HG03280 (cell line): ENCODE results near the gene MAP1LC3B.

ENCODE experiments used
- ATAC-seq: cut with Tn5 transposase; IDR thresholded peaks from one replicate; pipeline ENCODE4 v1.9.1; 2021; ENCODE audit warnings: mild to moderate bottlenecking, moderate library complexity; ENCODE audit not compliant: unreplicated experiment

MAP1LC3B gene

DNA sequence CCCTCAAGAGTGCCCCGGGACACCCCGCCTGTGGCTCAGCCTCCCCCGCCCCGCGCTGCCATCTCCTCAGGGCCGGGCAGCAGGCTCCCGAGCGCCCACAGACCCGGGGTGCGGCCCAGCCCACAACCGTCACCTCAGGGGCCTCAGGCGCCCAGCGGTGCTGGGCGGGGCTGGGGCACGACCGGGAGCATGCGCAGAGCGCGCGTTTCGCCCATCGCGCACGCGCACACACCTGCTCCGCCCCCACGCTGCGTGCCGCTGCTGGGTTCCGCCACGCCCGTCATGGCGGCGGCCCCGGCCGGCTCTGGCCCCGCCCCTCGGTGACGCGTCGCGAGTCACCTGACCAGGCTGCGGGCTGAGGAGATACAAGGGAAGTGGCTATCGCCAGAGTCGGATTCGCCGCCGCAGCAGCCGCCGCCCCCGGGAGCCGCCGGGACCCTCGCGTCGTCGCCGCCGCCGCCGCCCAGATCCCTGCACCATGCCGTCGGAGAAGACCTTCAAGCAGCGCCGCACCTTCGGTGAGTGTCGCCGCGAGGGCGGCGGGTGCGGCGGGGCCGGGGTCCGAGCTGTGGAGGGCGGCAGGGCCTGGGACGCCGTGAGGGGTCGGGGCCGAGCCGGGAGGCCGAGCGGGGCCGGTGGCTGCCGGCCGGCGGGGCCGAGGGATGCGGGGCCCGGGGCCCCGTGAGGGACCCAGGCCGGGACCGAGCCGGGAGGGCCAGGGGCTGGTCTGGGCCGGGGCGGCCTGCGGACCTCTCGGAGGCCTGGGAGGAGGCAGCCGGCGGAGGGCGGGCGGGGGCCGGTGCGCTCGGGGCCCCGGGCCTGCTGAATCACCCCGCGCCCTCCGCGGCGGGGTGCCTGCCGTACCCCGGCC is at the start of gene MAP1LC3B:
Gene MAP1LC3B, plus strand, starts transcription at position 387 of the 871 bp plus-strand sequence. Its CDS starts 92 bp downstream, at position 479.
- ATAC-seq = peak; percentile 73

DNA sequence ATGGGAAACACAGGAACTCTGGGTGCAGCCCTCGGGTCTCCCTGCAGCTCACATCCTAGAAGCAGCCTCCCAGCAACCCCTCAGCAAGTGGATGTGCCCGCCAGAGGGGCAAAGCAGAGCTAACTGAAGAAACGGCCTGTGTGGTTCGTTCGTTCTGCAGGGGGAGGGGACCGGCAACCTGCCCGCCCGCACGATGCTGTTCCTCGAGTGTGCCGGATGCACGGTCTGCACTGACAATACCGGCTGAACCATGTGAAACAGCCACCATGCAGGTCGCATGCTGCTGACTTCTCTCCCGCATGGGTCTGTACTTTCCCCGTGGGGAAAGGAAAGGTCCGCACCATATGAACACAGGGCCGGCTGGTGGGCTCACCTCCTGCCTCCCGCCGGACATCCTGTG is 49.6 kb upstream of the MAP1LC3B start:
- ATAC-seq = no peak

DNA sequence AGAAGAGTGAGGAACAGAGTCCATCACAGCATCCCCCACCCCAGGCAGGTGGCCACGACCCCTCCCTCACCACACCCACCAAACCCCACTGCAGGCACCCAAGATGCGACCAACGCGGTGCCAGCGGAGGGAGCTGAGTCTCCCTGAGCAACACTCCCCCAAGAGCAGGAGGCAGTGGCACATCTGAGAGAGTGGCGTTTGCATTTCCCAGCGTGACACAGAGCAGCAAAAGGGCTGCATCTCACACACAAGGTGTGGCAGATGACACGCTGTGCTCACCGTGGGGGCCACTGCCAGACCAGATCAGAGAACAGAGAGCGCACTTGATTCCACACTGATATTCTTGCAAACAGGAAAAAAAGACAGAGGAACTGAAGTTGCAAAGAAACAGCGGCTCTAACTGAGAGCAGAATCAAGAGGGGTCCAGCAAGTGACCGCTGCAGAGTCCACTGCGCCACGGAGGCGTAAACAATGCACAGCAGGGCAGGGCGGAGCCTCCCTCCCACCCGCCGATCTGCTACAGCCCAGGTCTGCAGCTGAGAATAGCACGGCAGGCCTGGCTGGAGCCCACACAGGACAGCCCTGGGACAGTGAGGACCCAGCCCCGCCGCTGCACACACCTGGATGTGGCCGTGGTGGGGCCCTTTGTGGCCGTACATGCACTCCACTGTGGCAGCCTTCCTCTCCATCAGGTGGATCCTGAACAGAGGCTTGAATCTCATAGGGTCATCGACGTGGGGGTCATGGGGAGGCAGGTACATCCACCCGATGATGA is 49.0 kb upstream of the MAP1LC3B start:
- ATAC-seq = no peak

DNA sequence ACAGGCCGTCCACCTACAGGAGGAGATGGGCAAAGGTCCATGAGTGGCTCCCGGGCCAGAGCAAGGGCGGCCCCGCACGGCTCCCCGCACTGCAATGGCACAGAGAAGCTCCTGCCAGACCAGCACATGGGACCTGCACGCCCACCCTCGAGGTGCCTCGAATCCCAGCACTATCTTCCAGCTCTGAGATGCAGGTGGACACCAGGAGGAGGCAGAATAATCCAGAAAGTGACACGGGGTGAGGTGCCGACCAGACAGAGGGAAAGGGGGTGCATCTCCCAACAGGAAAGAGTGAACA is 48.4 kb upstream of the MAP1LC3B start:
- no peak for ATAC-seq

DNA sequence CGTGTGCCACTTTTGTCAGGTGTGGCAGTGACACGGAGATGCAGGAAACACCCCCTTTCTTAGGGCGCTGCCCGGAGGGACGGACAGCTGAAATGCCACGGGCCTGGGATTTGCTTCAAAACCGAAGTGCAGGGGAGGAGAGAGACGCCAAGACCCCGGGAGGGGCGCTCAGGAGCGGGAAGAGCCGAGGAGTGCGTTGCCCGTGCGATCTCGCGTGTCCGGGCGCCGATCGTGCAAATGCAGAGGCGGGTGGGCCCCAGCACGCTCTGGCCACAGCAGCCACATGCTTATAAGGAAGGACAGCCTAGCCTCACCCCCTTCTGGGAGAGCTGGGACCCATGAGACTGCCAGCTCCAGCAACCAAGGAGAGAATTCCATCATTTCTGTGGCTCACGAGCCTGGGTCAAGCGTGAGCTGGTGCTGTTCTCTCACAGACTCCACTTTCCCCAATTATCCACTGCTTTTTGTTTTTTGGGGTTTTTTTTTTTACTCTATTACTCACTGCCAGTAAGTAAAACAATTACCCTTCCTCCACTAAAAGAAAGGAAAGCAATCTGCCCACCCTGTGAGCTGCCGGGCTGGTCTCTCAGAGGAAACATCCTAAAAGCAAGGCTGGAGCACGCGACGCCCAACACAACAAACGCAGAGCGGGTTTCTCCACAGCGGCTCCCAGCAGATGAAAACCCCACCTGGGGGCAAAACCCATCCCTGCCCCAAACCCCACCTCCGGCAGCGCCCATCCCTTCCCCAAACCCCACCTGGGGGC is 47.8 kb upstream of the MAP1LC3B start:
- ATAC-seq = no peak

DNA sequence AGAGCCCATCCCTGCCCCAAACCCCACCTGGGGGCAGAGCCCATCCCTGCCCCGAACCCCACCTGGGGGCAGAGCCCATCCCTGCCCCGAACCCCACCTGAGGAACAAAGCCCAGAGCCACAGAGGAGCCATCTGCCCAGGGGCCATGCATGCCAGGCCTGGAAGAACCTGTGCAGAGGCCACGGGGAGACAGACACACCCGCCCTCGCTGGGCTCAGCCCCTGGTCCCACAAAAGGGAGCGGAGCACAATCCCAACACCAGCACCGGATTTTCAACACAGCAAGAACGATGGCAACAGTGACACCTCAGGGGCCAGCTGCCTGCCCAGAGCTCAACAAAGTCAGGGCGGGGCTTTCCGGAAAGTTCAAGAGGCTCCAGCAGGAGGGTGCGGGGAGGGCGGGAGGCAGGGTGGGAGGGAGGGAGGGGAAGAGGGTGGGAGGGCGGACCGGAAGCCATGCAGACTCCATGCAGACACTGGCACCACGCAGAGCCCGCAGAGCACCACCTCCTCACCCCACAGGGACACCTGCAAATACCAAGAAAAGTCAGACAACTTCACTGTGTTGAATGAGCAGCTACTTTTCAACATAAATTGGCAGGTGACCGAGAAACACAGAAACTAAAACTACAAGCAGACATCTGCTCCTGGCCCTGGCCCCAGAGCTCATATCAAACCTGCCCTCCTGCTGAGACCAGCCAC is 47.1 kb upstream of the MAP1LC3B start:
- ATAC-seq = no peak

DNA sequence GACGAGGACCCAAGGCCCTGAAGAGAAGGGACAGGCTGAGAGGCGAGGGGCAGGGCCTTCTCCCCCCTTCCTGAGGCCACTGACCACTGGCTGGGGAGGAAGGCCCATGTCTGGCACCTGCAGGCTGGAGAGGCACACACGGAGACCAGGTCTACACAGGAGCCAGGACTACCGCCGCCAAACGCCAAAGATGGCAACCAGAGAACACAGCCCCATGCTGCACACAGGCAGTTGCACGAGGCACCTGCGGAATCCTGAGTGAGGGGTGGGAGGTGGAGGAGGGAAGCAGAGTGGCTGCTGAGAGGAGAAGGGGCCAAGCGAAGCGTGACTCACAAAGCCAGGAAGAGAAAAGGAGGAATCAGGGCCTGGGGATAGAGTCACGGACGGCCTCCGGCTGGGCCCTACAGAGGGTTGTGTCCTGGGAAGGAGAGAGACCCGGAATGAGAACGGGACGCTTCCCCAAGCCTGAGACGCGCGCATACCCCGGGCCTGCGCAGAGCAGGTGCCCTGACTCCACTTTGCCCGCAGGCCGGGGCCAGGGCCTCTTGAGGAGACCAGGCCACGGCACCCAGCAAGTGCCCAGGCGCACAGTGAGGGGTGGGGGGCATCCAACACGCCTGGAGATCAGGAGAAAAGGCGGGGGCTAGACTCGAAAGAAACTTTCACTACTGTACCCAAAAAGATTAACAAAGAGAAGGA is 46.3 kb upstream of the MAP1LC3B start:
- no peak for ATAC-seq

DNA sequence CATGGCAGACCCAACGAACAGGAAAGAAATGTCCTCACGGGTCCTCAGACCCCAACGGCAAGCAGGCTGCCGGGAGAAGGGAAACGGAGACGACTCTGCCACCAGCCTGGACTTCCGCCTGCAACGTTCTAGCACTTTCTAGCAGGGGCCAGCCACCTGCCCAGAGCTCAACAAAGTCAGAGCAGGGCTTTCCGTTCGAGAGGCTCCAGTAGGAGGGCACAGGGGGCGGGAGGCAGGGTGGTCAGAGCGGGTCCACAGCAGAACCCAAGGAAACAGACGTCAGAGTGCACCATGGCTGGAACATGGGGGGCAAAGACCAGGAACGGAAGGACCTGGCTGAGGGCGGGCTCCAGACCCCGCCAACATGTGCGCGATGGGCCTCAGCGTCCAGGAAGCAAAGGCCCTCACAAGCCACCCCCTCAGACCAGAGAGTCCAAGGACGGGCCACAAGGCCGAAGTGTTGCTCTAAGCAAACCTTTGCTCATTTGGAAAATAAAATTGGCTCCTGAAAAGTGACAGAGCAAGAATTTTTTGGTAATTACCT is 45.5 kb upstream of the MAP1LC3B start:
- no peak for ATAC-seq

DNA sequence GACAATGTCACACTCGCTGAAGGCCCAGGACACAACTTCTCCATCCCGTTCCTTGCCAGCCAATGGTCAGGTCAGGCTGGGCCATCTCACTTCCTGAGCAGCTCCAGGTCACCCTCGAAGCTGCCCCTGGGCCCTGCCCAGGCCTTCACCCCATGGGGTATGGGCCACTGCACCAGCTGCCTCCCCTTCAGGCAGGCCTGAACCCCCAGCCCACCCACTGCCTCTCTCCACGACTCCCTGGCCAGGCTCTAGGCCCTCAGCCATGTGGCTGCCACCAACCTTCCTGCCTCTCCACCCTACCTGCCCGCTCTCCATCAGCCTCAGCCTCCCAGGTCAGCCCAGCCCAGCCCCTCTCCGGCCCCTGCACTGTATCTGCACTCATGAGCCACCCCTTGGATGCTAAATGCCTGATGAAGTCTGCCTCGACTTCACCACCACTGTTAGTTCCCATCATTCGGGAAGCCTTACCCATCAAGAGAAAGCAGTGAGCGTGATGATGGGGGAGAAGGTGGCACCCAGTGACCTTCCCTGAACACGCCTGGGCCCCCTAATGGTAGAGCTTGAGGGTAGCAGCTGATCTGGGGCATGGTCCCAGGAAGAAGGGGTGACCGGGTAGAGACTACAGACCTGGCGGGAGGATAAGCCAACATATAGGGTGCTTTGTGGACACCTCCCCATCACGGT is 44.1 kb upstream of the MAP1LC3B start:
- ATAC-seq = no peak

DNA sequence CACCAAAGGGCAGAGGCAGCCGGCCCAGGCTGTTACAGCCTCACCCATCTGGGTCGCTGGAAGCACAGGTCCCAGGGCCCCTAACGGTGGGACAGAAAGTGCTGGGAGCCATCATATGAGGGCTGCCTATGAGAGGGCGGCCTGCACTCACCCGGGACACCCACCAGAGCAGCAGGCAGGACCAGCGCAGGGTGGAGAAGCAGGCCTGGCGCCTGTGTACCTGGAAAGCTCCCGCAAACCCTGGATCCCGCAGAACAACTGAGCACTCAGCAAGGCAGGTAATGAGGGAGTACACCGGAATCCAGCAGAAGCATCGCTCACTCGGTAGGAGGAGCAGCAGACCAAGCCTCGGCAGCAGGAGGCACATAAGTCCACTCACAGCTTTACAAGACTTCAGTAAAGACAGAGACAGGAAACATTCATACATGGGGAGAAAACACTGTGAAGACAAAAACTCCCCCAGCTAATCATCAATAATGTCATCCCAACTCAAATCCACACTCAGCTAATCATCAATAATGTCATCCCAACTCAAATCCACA is 43.4 kb upstream of the MAP1LC3B start:
- no peak for ATAC-seq

DNA sequence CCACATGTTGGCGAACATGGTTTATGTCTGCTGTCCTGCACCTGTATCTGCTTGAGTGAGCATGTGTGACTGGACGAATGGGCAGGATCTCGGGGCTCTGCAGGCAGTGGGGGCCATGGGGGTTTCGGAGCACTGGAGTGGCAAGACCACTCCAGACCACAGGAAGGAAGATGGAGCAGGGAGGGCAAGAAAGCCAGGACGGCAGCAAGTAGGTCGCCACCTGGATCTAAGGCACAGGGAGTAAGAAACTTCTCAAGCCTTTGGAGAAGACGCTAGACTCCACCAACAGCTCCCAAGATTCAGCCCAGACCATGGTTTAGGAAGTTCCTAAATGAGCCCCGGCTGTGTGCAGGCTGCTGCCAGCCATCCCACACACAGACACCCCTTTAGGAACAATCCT is 42.1 kb upstream of the MAP1LC3B start:
- ATAC-seq = no peak

DNA sequence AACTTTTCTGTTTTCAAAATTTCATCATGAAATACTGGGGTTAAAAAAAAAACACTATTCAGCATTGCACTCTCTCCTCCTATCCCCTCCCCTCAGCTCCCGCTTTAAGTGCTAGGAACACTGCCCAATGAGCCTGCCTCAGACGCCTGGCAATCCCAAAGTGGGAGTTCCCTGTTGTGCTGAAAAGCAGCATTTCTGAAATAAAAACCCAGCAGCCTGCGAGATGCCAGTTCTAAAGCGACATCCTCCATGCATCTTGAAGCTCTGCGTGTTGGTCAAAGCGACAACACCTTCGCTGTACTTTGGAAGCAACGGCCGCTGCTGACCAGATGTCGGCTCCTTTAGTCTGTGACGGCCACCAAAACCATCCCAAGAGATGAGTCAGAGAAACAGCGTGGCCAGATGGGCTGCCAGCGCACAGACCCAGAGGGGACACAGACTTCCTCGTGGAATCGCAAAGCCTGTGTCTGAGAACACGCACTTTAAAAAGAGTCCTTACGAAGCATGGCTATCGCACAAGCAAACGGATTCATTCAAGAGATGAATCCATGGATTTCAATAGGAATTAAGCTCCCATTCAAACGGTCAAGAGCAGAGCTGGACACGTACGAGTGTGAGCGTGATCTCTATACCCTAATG is 41.3 kb upstream of the MAP1LC3B start:
- ATAC-seq = no peak

DNA sequence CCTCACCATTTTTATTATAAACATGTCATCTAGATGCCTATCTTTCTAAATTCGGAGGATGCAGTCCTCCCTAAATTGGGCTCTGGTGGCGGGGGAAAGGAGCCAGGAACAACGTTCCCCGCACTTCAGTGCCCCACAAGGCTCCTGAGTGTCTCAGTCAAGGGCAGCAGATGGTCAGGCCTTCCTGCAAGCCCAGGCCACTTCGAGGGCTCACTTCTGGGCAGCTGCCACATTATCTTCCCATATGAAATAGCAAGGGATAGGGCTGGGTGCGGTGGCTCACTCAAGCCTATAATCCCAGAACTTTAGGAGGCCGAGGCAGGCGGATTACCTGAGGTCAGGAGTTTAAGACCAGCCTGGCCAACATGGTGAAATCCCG is 40.8 kb upstream of the MAP1LC3B start:
- no peak for ATAC-seq

DNA sequence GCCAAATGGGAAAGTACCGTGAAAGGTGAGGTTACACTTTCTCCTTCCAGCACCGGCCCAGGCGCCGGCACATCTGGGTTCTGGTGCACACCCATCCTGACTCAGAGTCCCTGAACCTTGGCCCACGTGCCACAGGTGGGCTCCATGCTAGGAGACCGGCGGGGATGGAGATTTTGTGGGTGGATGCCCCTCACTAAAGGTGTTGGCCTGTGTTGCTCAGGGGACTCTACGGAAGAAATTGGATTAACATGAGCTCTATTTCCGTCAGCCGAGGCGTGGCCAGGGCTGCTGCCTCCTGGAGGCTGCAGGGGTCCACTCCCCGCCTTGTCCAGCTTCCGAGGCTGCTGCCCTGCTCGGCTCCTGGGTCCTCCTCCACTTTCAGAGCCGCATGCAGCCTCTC is 39.3 kb upstream of the MAP1LC3B start:
- no peak for ATAC-seq

DNA sequence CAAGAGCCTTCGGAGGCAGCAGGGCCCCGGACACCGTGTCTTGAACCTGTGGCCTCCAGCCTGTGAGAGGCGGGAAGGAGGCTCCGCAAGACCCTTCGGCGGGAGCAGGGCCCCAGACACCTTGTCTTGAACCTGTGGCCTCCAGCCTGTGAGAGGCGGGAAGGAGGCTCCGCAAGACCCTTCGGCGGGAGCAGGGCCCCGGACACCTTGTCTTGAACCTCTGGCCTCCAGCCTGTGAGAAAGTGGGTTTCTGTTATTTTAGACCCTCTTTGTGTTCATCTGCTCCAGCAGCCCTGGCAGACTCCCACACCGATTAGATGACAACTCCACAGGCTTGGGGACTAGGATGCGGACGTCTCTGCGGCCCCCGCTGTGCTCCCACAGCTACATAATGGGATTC is 38.5 kb upstream of the MAP1LC3B start:
- ATAC-seq = no peak

DNA sequence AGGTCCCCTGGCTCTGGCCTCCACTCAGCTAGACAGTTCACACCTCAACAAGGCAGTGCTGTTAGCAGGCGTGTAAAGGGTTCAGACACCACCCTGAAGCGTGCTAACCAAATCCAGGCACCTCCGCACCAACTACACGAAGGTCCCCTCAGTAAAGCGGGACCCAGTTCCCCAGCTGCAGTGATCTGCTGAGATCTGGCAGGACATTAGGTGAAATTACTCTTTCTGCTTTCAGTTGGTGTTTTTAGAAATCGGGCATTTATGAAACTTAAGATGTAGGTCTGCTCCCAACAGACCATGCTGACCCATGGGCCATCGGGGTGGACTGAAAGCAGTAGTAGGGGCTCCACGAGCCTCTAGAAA is 35.7 kb upstream of the MAP1LC3B start:
- ATAC-seq = no peak

DNA sequence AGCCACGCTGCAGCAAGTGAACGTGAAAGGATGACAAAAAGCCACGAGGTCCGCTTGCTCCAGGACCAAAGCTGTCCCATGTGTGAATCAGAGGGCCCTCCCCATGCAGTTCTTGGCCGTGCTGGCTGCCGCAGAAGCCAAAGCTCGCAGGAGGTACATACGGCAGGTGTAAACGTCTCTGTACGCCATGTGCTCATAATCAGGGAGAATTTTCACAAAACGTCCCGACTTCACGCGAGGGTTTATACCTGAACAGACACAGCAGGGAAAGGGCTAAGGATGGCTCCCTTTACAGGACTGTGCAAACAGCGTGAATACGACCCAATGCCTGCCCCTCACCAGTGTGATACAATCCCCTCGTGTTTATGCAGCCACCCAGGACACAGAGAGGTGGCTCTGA is 33.9 kb upstream of the MAP1LC3B start:
- no peak for ATAC-seq

DNA sequence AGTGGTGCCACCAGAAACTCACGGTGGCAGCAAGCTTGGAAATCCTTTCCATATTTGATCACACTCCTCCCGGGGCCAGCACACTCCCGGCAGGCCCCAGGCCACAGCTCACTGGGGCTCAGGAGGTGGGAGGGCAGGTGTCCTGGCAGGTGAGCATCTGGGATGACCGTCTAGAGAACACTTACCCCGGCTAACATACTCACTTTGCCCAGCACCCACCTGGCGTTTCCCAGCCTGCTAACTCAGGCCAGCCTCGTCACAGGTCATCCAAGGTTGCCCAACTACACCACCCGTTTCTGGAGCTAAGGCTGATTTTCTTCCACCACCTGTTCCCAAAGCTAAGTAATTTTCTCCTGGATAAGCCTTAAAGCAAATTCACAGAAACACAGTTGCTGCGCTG is 33.4 kb upstream of the MAP1LC3B start:
- no peak for ATAC-seq

DNA sequence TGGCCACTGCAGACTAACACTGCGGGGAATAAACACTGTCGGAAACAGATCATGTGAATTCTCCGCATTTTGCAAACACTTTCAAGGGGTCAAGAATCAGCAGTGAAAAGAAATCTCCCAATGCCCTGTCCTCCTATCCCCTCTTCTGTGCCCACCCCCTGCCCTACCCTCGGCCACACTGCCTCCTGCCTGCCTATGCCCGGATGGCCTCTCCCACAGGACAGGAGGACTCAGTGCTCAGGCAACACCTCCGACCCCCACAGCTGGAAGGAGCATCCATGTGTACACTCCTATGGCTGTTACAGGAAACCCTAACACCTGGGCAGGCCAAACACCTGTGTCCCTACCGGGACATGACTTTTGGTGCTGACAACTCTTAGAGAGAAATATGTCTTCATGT is 33.0 kb upstream of the MAP1LC3B start:
- no peak for ATAC-seq
